CD4-positive, alpha-beta T cell treated with Interleukin-17A for 1 hour (primary cell): ENCODE measurements around the gene ATP5MK.
"Not testable (repeated sequence)": the region's sequence is repeated elsewhere in the genome, so short reads cannot be mapped to it uniquely, and the experiment has no call there.

Experiments used
- DNase-seq: peaks from one replicate; pipeline ENCODE4 v3.0.0-alpha.2; 2020

ATP5MK gene

GRCh38 chr10:103395754-103396066 is 565 bp downstream of the ATP5MK start:
- no peak for DNase-seq

DNA sequence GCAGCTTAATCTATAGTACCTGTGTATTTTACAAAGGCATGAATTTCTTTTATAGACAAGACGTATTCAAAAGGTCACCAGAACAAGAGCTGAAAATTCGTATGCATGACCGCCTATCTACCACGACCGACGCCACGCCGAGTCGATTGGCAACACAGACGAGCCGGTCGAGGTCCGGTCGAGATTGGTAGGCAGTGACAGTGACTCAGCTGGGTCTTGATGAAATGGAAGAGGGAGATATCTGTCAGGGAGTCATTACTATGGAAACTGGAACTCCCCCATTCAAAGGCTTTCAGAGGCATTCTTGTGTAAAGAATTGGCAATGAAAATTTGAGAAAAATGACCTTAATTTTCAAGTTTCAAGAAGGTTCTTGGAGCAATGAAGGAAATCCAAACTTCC is 2.1 kb downstream of the ATP5MK start:
- no peak for DNase-seq

GRCh38 chr10:103382769-103383168 is 13.5 kb downstream of the ATP5MK start:
- DNase-seq: no peak

- DNase-seq: no peak
Measured at GRCh38 chr10:103374263-103374662, 22.0 kb downstream of the ATP5MK start.

DNA sequence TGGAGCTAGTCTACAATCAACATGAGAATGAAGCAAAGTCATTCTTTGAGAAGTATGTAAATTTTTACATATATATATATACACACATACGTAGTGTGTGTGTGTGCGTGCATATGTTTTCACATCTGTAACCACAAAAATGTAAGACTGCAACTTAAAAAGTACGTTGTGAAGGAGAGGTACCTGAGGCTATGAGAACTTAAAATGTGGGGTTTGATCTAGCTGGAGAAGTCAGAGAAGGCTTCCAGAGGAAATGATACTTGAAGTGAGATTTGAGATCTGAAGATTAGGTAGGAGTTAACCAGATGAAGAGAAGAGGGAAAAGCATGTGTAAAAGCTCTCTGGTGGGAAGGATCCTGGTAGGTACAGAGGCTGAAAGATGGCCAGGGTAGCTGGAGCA is 22.7 kb downstream of the ATP5MK start:
- DNase-seq: no peak

GRCh38 chr10:103367782-103368518 is 28.3 kb downstream of the ATP5MK start, which contains the start of gene TAF5:
Gene TAF5 (plus strand): TSS chr10:103367976. CDS start chr10:103367990, 14 bp downstream.
- DNase-seq: peak; percentile 95

DNA sequence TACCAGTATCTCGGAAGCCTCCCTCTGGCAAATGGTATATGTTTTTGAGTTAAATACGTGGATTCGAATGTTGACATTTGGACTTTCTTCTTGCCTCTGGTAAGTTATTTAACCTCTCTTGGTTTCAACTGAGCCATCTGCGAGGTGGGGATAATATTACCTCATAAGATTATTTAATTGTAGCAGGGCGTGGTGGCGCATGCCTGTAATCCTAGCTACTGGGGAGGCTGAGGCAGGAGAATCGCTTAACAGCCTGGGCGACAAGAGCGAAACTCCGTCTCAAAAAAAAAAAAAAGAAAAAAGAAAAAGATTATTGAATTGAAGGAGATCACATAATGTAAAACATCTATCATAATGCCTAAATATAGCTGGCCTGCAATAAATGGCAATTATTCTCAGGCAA is 28.9 kb downstream of the ATP5MK start:
- no peak for DNase-seq

DNA sequence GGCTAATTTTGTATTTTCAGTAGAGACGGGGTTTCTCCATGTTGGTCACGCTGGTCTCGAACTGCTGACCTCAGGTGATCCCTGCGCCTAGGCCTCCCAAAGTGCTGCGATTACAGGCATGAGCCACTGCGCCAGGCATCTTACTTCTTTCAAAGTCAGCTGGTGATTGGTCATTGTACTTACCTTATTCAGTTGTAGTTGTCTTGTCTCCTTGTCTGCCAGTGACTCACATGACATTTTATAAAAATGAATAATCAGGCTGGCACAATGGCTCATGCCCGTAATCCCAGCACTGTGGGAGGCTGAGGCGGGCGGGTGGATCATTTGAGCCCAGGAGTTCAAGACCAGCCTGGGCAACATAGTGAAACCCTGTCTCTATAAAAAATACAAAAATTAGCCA is 35.5 kb downstream of the ATP5MK start:
- DNase-seq: not testable (repeated sequence)

- DNase-seq: not testable (repeated sequence)
Measured at GRCh38 chr10:103359493-103359892, 36.8 kb downstream of the ATP5MK start.

DNA sequence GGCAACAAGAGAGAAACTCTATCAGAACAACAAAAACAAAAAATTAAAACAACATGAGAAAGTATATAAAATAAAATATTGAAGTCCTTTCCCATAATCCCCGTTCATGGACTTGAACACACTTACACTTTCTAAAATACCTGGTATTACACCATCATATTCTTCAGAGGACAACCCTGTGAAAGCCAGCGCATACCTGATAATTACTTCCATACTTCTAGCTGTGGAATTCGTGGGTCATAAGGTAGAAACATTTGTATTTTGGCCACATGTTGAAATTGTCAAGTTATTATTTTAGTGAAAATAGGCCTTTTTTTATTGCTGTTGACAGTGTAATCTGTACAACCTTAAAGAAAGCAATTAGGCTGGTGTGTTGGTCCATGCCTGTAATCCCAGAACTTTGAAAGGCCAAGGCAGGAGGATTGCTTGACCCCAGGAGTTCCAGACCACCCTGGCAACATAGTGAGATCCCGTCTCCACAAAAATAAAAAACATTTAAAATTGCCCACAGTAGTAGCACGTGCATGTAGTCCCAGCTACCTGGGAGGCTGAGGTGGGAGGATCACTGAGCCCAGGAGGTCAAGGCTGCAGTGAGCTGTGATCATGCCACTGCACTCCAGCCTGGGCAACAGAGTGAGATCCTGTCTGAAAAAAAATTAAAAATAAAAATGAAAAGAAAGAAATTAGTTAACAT is 40.2 kb downstream of the ATP5MK start:
- no peak for DNase-seq

DNA sequence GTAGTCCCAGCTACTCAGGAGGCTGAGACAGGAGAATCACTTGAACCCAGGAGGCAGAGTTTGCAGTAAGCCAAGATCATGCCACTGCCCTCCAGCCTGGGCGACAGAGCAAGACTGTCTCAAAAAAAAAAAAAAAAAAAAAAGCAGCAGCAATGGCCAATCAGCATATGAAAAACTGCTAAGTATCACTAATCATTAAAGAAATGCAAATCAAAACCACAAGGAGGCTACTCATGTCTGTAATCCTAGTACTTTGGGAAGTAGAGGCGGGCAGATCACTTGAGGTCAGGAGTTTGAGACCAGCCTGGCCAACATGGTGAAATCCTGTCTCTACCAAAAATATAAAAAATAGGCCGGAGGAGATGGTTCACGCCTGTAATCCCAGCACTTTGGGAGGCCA is 41.7 kb downstream of the ATP5MK start:
- DNase-seq: not testable (repeated sequence)

GRCh38 chr10:103353281-103353680 is 43.0 kb downstream of the ATP5MK start:
- no peak for DNase-seq

- DNase-seq: peak; percentile 75
Measured at GRCh38 chr10:103350517-103351260, 45.6 kb downstream of the ATP5MK start, which contains the start of gene PCGF6. Gene PCGF6 (minus strand): TSS chr10:103351140. CDS start chr10:103351066, 74 bp downstream.

- no peak for DNase-seq
Measured at GRCh38 chr10:103350175-103350516, 46.1 kb downstream of the ATP5MK start.
